ENCODE measurements around the gene GTF2H1.
"Not testable (repeated sequence)": the region's sequence is repeated elsewhere in the genome, so short reads cannot be mapped to it uniquely, and the experiment has no call there.

GTF2H1 gene

DNA sequence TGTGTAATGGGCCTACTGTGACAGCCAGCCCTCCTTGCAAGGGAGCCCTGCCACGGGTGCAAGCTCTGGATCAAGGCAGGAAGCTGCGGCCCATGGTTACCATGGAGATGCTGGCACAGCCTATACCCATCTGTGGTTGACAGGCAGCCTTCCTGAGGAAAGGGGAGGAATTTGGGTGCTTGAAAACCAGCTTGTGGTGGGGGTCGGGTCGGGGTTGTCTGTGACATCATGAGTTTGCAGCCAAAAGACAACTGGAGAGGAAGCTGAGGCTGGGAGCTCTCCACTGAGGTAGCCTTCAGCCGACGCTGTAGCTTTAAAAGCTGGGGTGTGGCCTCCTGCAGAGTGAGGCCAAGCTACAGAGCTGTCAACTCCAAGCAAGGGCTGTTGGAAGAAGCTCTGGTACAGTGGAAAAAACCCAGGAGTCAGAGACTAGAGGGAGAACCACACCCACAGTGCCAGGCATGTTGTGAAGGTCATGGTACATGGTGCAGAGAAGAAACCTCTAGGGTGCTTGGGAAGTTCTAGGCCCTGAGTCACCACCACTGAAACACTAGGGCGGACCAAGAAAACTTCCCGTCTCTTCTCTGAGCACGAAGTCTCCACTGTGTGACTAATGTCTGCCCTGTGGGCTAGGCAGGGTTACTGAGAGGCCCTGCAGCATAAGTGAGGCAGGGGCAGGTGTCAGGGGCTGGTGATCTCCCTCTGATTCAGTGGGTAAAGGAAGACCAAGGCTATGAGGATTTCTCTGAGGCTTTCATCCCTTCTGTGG is 61.2 kb downstream of the GTF2H1 start:
- DNase-seq: no peak

DNA sequence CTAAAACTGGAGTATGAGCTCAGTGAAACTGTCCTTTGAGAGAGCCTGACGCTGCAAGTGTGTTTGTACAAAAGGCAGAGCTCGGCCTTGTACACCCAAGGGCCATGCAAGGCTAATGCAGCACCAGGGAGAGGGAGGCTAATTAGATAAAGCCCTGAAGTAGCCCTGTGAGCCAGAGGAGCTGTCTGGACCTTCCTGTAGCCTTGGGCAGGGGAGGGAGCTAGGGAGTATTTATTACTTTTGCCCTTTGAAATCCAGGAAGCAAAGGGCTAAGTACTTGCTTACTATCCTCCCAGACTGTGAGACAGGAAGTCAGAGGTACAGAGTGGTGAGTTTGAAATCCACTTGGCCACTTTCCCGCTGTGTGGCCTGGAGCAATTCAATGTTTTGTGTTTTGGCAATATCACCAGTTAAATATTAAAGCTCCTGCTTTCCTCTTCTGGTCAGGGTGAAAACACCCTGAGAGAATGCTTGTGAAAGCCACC is 61.8 kb downstream of the GTF2H1 start:
- no peak for DNase-seq

DNA sequence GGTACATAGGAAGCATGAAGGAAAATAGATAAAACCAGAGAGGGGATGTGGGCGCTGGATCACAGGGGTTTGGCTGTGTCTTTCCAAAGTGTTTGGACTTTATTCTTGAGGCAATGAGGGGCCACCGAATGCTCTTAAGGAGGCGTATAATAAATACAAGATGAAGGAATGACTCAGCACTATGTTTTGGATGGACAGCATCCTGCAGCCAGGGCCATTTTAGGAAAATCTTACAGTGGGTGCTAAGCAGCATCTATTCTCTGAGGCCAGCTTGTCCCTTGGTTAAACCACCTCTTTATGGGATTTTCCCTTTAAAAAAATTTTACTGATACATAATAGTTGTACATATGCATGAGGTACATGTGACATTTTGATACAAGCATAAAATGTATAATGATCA is 67.7 kb downstream of the GTF2H1 start:
- DNase-seq: no peak

GRCh38 chr11:18392434-18393321 is 70.3 kb downstream of the GTF2H1 start:
- DNase-seq: no peak

DNA sequence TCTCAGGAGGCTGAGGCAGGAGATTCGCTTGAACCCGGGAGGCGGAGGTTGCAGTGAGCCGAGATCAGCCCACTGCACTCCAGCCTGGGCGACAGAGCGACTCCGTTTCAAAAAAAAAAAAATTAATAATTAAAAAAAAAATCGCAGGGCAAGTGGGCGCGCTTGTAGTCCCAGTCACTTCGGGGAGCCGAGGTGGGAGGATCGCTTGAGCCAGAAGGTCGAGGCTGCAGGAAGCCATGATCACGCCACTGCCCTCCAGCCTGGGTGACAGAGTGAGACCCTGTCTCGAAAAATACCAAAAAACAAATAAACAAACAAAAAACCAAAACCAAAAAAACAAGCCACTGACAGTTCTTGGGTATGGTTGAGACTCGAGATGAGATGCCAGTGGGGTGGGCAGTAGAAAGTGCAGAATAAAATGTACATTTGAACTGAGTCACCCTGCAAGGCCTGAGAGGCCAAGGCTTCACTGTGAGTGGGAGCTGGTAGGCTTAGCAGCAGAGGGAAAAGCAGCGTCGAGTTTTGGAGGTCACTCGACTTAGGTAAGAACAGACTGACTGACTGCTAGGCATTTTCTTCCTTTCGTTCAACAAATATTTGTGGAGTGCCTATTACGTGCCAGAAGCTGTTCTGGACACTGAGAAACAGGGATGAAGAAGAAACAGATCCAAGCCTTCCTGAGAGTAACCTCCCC is 71.4 kb downstream of the GTF2H1 start:
- no peak for DNase-seq

DNA sequence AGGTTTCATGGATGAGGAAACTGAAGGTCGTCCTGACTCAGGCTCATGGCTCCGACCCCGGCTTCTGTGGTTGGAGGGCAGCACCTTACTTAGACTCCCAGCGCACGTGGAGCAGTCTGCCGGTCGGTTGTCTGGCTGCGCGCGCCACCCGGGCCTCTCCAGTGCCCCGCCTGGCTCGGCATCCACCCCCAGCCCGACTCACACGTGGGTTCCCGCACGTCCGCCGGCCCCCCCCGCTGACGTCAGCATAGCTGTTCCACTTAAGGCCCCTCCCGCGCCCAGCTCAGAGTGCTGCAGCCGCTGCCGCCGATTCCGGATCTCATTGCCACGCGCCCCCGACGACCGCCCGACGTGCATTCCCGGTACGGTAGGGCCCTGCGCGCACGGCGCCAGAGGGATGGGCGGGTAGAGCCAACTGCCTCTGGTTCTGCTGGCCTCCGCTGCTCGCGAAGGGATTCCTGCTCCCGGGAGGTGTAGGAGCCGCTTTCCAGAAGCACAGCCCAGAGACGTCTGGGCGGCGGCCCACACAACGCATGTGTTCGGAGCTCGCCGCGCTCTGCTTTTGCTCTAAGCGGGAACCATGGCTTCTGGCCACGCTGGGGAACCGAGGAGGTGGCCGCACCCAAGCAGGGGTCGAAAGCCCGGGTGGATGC is 72.0 kb downstream of the GTF2H1 start, which contains the start of gene LDHA:
Gene LDHA, plus strand, starts transcription at position 289 of the 653 bp plus-strand sequence. CDS start 2,280 bp downstream, outside the sequence.
- DNase-seq: peak; percentile 84

GRCh38 chr11:18394928-18395734 is 72.8 kb downstream of the GTF2H1 start:
- no peak for DNase-seq

- DNase-seq: peak; percentile 95
These were observed 73.6 kb downstream of the GTF2H1 start for GRCh38 chr11:18395735-18396504.

DNA sequence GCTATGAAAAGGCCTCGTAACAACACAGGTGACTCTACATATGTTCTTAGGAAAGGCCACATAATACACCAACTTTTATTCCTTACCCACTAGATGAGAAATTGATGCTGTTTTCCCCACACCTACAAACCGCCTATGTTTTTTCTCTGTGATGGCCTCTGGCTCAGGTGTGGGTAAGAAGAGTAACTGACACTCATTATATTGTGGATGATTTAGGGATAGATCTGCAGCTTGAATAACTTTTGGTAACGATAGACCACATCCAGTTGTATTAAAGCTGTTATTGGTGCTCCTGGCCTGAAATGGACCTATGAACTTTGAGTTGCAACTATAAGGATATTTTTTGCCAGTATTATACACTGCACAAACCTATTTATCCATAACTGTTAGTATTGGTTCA is 75.6 kb downstream of the GTF2H1 start:
- DNase-seq: no peak

DNA sequence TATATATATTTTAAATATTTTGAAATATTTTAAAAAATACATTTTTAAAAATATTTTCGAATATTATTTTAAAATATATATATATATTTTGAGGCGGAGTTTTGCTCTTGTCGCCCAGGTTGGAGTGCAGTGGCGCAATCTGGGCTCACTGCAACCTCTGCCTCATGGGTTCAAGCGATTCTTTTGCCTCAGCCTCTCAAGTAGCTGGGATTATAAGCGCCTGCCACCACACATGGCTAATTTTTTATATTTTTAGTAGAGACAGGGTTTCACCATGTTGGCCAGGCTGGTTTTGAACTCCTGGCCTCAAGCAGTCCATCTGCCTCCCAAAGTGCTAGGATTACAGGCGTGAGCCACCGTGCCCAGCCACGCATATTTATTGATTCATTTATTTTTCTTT is 78.7 kb downstream of the GTF2H1 start:
- DNase-seq: not testable (repeated sequence)

- DNase-seq: no peak
These were observed 81.7 kb downstream of the GTF2H1 start for GRCh38 chr11:18404062-18404461.

DNA sequence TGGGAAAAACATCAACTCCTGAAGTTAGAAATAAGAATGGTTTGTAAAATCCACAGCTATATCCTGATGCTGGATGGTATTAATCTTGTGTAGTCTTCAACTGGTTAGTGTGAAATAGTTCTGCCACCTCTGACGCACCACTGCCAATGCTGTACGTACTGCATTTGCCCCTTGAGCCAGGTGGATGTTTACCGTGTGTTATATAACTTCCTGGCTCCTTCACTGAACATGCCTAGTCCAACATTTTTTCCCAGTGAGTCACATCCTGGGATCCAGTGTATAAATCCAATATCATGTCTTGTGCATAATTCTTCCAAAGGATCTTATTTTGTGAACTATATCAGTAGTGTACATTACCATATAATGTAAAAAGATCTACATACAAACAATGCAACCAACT is 85.0 kb downstream of the GTF2H1 start:
- not testable (repeated sequence) for DNase-seq

GRCh38 chr11:18408558-18409291 is 86.4 kb downstream of the GTF2H1 start:
- no peak for DNase-seq

DNA sequence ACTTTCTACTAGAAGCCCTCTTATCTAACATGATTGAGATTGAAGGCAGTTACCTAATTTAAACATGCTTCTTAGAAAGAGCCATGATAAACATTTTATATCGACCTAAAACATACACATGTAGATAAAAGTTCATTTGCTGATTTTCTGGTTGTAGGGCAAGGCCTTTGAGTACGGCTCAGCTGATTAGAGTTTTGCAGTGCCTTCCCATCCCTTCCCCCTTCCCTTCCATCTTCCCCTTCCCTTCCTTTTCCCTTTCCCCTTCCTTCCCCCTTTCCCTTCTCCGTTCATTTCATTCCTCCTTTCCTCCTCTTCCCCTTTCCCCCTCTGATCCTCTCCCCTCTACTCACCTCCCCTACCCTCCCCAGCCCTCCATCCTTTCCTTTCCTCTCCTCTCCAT is 94.1 kb downstream of the GTF2H1 start:
- DNase-seq: no peak

Data from DMS 273 treated with DMSO at 0.1 percent for 48 hours (cell line).